K562 (cell line): Measurements from ENCODE around the gene TMEM121B. TPM values are rescaled to one million over a fixed set of nuclear protein-coding genes. Genes with fewer than 3 reads are reported as not detected.

Experiments
- ATAC-seq: fragments of 200-7000 bp; cut with Tn5 transposase; 3 replicates; pipeline ENCODE4 v1.9.1; 2020; ENCODE audit warnings: moderate library complexity
- BruUV-seq: library from RNA; stranded (reverse); fragments of 400-500 nt; replicated peaks from 2 replicates; lab custom pipeline; 2021; lab: Mats Ljungman, UMichigan
- CTCF ChIA-PET: fragments of 300-600 bp; formaldehyde crosslinking; extraction: SDS; loops from one replicate; lab custom pipeline; 2021; ENCODE audit warnings: low intra/inter-chr PET ratio; lab: Yijun Ruan, JAX
- POLR2A ChIA-PET: fragments of 300-600, 350-650 bp; sonication (Branson Sonifier 250); formaldehyde crosslinking; extraction: SDS; loops from one replicate; lab custom pipeline; 2021; ENCODE audit warnings: antibody characterized with exemption, inconsistent platforms; lab: Yijun Ruan, JAX
- DNase-seq, 4 experiments: peaks; one replicate each; pipeline versions ENCODE4 v3.0.0 to v3.0.0-alpha.2; 2011 to 2018; ENCODE audit warnings: low spot score in 3 of 4, mixed read lengths in 3 of 4; ENCODE audit errors: extremely low read depth in 1 of 4
- FAIRE-seq: peaks from 2 replicates; lab custom pipeline; 2011; peaks lifted over from hg19 to GRCh38; lab: Jason Lieb, UNC
- H2AFZ ChIP-seq: 2 replicates; pipeline ENCODE4 v1.6.0; 2011; ENCODE audit warnings: low read depth, low read length, control low read depth, inconsistent platforms
- H3K27ac ChIP-seq: fragments of 200-600 bp; 3 replicates; pipeline ENCODE4 v1.8.0; 2011; ENCODE audit warnings: low read depth, mild to moderate bottlenecking, control low read depth, inconsistent platforms, low read length, moderate library complexity, mixed read lengths; ENCODE audit errors: extremely low read depth
- H3K27me3 ChIP-seq, 2 experiments: fragments of 300-600 bp in 1 of 2; 2 replicates in 1 of 2; 3 replicates in 1 of 2; pipeline versions ENCODE4 v1.6.0 to v1.8.0; 2011; ENCODE audit warnings: inconsistent platforms in 2 of 2, low read length in 2 of 2, mild to moderate bottlenecking in 1 of 2, mixed read lengths in 1 of 2, moderate library complexity in 1 of 2; ENCODE audit not compliant: control insufficient read depth in 2 of 2, insufficient read depth in 2 of 2
- H3K36me3 ChIP-seq: fragments of 300-600 bp; 3 replicates; pipeline ENCODE4 v1.8.0; 2011; ENCODE audit warnings: mild to moderate bottlenecking, low read length, inconsistent platforms; ENCODE audit not compliant: control insufficient read depth, insufficient read depth
- H3K4me1 ChIP-seq, 2 experiments: fragments of 200-600 bp in 1 of 2; replicated peaks in 1 of 2; 2 replicates in 1 of 2; 3 replicates in 1 of 2; pipeline versions ENCODE4 v1.5.1 to v1.8.0; 2011; ENCODE audit warnings: inconsistent platforms in 2 of 2, low read length in 2 of 2, mild to moderate bottlenecking in 1 of 2, mixed read lengths in 1 of 2, moderate library complexity in 1 of 2; ENCODE audit not compliant: control insufficient read depth in 2 of 2, insufficient read depth in 2 of 2
- H3K4me2 ChIP-seq: 2 replicates; pipeline ENCODE4 v1.6.1; 2011; ENCODE audit warnings: low read length, control low read depth, inconsistent platforms, mixed read lengths; ENCODE audit not compliant: insufficient read depth
- H3K4me3 ChIP-seq: fragments of 200-600 bp; sonication (generic), shearing (Covaris generic); 2 replicates; pipeline ENCODE4 v1.5.1; 2016; ENCODE audit warnings: control low read depth, inconsistent platforms
- H3K79me2 ChIP-seq: fragments of 200-600 bp; 3 replicates; pipeline ENCODE4 v1.8.0; 2011; ENCODE audit warnings: low read length, inconsistent platforms; ENCODE audit not compliant: control insufficient read depth, insufficient read depth
- H3K9ac ChIP-seq, 2 experiments: 2 replicates each; pipeline versions ENCODE4 v1.6.0 to v1.6.1; 2011; ENCODE audit warnings: low read depth in 2 of 2, low read length in 2 of 2, control low read depth in 1 of 2, inconsistent platforms in 1 of 2, mild to moderate bottlenecking in 1 of 2, mixed read lengths in 1 of 2; ENCODE audit not compliant: insufficient read depth in 1 of 2
- H3K9me1 ChIP-seq: one replicate; pipeline ENCODE4 v1.6.0; 2011; ENCODE audit warnings: inconsistent platforms, mild to moderate bottlenecking, low read length, moderate library complexity; ENCODE audit not compliant: control insufficient read depth, insufficient read depth
- H3K9me3 ChIP-seq: replicated peaks from 2 replicates; pipeline ENCODE4 v1.5.1; 2011; ENCODE audit warnings: low read depth, low read length, inconsistent platforms; ENCODE audit not compliant: control insufficient read depth, insufficient read depth
- H4K20me1 ChIP-seq: replicated peaks from 2 replicates; pipeline ENCODE4 v1.6.1; 2011; ENCODE audit warnings: low read length, inconsistent platforms, mixed read lengths; ENCODE audit not compliant: control insufficient read depth, insufficient read depth
- BRD4 ChIP-seq: fragments of 200-600 bp; sonication (generic); IDR thresholded peaks from 2 replicates; pipeline ENCODE4 v1.6.1; 2017; ENCODE audit warnings: inconsistent platforms
- BRF1 ChIP-seq: IDR thresholded peaks from 3 replicates; pipeline ENCODE4 v1.6.1; 2011; ENCODE audit warnings: borderline replicate concordance, mild to moderate bottlenecking; ENCODE audit not compliant: insufficient read length; ENCODE audit errors: extremely low read depth
- ELF2 ChIP-seq: fragments of 250-450 bp; sonication (Bioruptor Pico); IDR thresholded peaks from 2 replicates; pipeline ENCODE4 v1.5.0; 2021; ENCODE audit warnings: mild to moderate bottlenecking
- GATA2 ChIP-seq: sonication (generic); formaldehyde crosslinking; IDR thresholded peaks from 2 replicates; pipeline ENCODE4 v1.4.0; 2020; ENCODE audit warnings: mild to moderate bottlenecking, missing genetic modification reagents
- IRF2 ChIP-seq: sonication (generic); formaldehyde crosslinking; IDR thresholded peaks from 2 replicates; pipeline ENCODE4 v1.8.1; 2022; ENCODE audit warnings: mild to moderate bottlenecking, missing genetic modification reagents
- MCM3 ChIP-seq: fragments of 450-650 bp; IDR thresholded peaks from 2 replicates; pipeline ENCODE4 v1.6.1; 2016
- MCM5 ChIP-seq: fragments of 450-650 bp; IDR thresholded peaks from 2 replicates; pipeline ENCODE4 v1.6.1; 2016; ENCODE audit warnings: low read depth
- PHF20 ChIP-seq: fragments of 450-650 bp; IDR thresholded peaks from 2 replicates; pipeline ENCODE4 v1.6.1; 2018; ENCODE audit not compliant: partially characterized antibody
- TRIM24 ChIP-seq, 2 experiments: fragments of 450-650 bp; IDR thresholded peaks; 2 replicates each; pipeline ENCODE4 v1.6.1; 2016
- ZNF384 ChIP-seq: IDR thresholded peaks from 2 replicates; pipeline ENCODE4 v1.6.1; 2012; ENCODE audit warnings: low read depth, low read length, improper control_type of control experiment
- ZNF695 ChIP-seq: fragments of 450-650 bp; formaldehyde crosslinking; IDR thresholded peaks from 2 replicates; pipeline ENCODE4 v1.4.0; 2020; ENCODE audit warnings: mild to moderate bottlenecking, moderate library complexity
- WGBS: fragments of 100-300 bp; shearing (Covaris generic); methylation state at CpG from one replicate; pipeline ENCODE4 v1.1.6; 2016; ENCODE audit warnings: low coverage, mixed read lengths; ENCODE audit not compliant: insufficient coverage; ENCODE audit errors: missing lambda C conversion rate; 5-methylcytosine and 5-hydroxymethylcytosine counted together
- in situ Hi-C: fragments of 300-500 bp; cut with MboI; formaldehyde crosslinking; loops from 4 replicates; pipeline ENCODE4 v1.15.0; 2018; ENCODE audit warnings: inconsistent platforms, mixed read lengths
- intact Hi-C: fragments of 100-400 bp; cut with micrococcal nuclease; formaldehyde crosslinking; loops from 2 replicates; pipeline ENCODE4 v1.14.2; 2022
- polyA plus RNA-seq, 8 experiments: library from polyadenylated mRNA; depleted of rRNA in 4 of 8; stranded (reverse) in 5 of 8; unstranded in 3 of 8; fragments of >200 nt; fragmentation: Nextera tagmentation in 2 of 8; fragmentation: Illumina TruSeq in 1 of 8; extraction: Ambion mirVana in 2 of 8; extraction: Trizol in 1 of 8; gene quantifications; 2 replicates each; pipeline versions ENCODE4 v1.2.1 to v1.2.3, GENCODE V29; 2011 to 2014; ENCODE audit warnings: inconsistent platforms in 1 of 8, missing spikeins in 1 of 8
- total RNA-seq, 7 experiments: library from RNA; depleted of rRNA in 6 of 7; stranded (reverse); fragments of >200 nt in 6 of 7; fragmentation: Illumina TruSeq in 2 of 7; extraction: Trizol in 2 of 7; gene quantifications; 2 replicates each; pipeline versions ENCODE4 v1.2.1 to v1.2.3, GENCODE V29; 2011 to 2021; ENCODE audit warnings: low replicate concordance in 1 of 7
- TF ChIP-seq, protein P1 (sequence below): fragments of 250-450 bp; sonication (Bioruptor Pico); IDR thresholded peaks from 2 replicates; pipeline ENCODE4 v1.5.0; 2021; ENCODE audit warnings: mild to moderate bottlenecking, borderline replicate concordance

The TMEM121B gene
- total and polyA plus RNA-seq, 9 of the 15 experiments (the other 6 are each of a cell fraction or from before 2014, with no cell fraction given) = 0.03 to 0.07 (median 0.03) TPM; not detected in 6

DNA sequence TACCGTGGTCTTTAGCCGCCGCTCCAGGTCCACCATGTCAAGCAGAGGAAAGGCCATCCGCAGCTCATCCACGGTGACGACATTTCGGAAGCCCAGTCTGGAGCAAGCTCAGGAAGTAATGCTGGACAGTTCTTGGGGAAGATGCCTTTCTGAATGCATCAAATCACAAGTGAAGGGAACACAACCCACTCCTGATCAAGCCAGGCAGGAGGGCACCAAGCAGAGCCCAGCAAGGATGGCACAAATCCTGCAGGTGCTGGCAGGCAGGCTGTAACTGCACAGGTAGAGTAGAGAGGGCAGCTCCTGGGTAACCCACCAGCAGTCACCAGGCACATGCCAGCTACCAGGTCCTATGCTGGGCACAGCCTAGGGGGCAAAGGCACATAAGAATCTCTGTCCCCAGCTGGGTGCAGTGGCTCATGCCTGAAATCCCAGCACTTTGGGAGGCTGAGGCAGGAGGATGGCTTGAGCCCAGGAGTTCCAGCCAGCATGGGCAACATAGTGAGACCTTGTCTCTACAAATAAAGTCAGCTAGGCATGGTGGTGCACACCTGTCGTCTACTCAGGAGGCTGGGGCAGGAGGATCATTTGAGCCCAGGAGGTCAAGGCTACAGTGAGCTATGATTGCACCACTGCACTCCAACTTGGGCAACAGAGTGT, 24.0 kb upstream of the TMEM121B start:
- POLR2A ChIA-PET = interaction anchor here (0.5 kb wide), 1 partner anchor 15 kb away, joined by 3 read pairs; no protein-coding TSS in a partner anchor
- Histone ChIP-seq H3K27me3 (no peaks in the 10 kb centered on the region), H3K4me3 (no peak overlapping the region), H2AFZ (no peak overlapping the region), H3K79me2 (no peaks in the 10 kb centered on the region), H3K9me3 (no peaks in the 10 kb centered on the region), H4K20me1 (peaks cover 9% of the 10 kb centered on the region; the same call in 1 of the 2 replicates), H3K4me2 (no peak overlapping the region), H3K27ac (no peak overlapping the region), H3K9ac (no peak overlapping the region), H3K9me1 (no peaks in the 10 kb centered on the region), H3K4me1 (no peaks in the 10 kb centered on the region), H3K36me3 (peaks cover 54% of the 10 kb centered on the region; the same call in 2 of the 3 replicates)
- ATAC-seq (no peak), DNase-seq (no peak), FAIRE-seq (no peak)
- no TSS peak for BruUV-seq
- TF ChIP-seq PHF20 = no peak
- no peak for TF ChIP-seq TRIM24 (IDR thresholded peaks at IDR 0.05)
- TF ChIP-seq MCM5 = no peak
- no peak for TF ChIP-seq IRF2 (CRISPR knock-in tag)
- TF ChIP-seq BRF1 = no peak
- TF ChIP-seq BRD4 = no peak
- CTCF ChIA-PET = no interaction called here
- intact Hi-C loops (no loop called here), in situ Hi-C loops (no loop called here)
- 85% methylated on average over 8 of the region's 8 CpGs for WGBS

DNA sequence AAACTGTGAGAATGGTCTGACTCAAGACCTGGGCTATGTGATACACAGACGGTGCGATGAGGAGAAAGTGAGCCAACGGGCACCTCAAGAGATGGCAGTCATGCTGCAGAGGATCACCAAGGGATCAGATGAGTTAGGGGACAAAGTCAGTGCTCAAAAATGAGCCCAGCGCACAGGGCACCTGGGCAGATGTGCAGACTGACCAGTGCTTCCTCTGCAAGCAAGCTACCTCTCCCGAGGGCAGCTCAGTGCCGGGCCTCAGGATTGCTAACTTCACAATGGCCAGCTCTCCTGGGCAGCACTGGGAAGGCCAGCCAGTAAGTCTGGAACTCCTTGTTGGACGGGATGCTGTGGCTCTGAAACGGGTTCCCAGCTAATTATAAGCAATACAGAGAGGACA, 22.7 kb upstream of the TMEM121B start:
- BruUV-seq = no TSS peak
- ChIA-PET POLR2A (interaction anchor here (0.6 kb wide), 1 partner anchor 420 kb away, joined by 5 read pairs; no protein-coding TSS in a partner anchor), CTCF (no interaction called here)
- no peak for DNase-seq
- FAIRE-seq = no peak
- H2AFZ ChIP-seq = no peak overlapping the region
- no peak for ATAC-seq
- no peaks in the 10 kb centered on the region for H3K79me2 ChIP-seq
- H3K4me2 ChIP-seq = no peak overlapping the region
- intact Hi-C loops (no loop called here), in situ Hi-C loops (no loop called here)
- H3K36me3 ChIP-seq = peaks cover 52% of the 10 kb centered on the region; the same call in 2 of the 3 replicates
- no peaks in the 10 kb centered on the region for H3K27me3 ChIP-seq
- H3K4me1 ChIP-seq = no peaks in the 10 kb centered on the region
- H3K27ac ChIP-seq = no peak overlapping the region
- no peaks in the 10 kb centered on the region for H3K9me3 ChIP-seq
- no peak overlapping the region for H3K9ac ChIP-seq
- H3K9me1 ChIP-seq = no peaks in the 10 kb centered on the region
- H3K4me3 ChIP-seq = no peak overlapping the region
- 66% methylated on average over 8 of the region's 8 CpGs for WGBS
- peaks cover 9% of the 10 kb centered on the region; the same call in 1 of the 2 replicates for H4K20me1 ChIP-seq
- no peak for TF ChIP-seq GATA2 (CRISPR knock-in tag)
- TF ChIP-seq MCM3 = no peak
- no peak for TF ChIP-seq ZNF695 (CRISPR knock-in tag)
- TF ChIP-seq ZNF384 = no peak
- TF ChIP-seq, protein P1, sequence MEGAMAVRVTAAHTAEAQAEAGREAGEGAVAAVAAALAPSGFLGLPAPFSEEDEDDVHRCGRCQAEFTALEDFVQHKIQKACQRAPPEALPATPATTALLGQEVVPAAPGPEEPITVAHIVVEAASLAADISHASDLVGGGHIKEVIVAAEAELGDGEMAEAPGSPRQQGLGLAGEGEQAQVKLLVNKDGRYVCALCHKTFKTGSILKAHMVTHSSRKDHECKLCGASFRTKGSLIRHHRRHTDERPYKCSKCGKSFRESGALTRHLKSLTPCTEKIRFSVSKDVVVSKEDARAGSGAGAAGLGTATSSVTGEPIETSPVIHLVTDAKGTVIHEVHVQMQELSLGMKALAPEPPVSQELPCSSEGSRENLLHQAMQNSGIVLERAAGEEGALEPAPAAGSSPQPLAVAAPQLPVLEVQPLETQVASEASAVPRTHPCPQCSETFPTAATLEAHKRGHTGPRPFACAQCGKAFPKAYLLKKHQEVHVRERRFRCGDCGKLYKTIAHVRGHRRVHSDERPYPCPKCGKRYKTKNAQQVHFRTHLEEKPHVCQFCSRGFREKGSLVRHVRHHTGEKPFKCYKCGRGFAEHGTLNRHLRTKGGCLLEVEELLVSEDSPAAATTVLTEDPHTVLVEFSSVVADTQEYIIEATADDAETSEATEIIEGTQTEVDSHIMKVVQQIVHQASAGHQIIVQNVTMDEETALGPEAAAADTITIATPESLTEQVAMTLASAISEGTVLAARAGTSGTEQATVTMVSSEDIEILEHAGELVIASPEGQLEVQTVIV = no peak
- no peak for TF ChIP-seq ELF2 (CRISPR knock-in tag)
